HG03342 (cell line): ENCODE data around the gene CTNNA2.
"Not testable (repeated sequence)": the region's sequence is repeated elsewhere in the genome, so short reads cannot be mapped to it uniquely, and the experiment has no call there.

Source experiments
- ATAC-seq: cut with Tn5 transposase; IDR thresholded peaks from one replicate; pipeline ENCODE4 v1.9.1; 2021; ENCODE audit warnings: mild to moderate bottlenecking, moderate library complexity; ENCODE audit not compliant: unreplicated experiment

The CTNNA2 gene

DNA sequence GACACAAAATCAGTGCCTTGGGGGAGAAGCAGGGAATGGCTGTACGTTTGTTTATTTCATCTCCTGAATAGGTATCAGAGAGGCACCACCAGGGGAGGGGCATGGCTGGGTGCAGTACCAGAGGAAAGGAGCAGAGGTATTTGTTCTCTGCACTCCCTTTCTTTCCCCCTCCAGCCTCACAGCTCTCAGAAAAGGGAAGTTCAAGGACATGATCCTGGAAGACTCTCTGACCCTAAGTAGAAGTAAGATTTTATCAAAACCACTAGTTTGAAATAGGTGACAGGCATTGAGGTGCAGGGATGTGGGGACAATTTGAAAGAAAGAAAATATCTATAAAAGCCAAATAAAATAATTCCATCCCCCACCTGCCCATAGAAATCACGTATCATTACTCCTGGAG lies 655.2 kb downstream of the CTNNA2 start:
- no peak for ATAC-seq

DNA sequence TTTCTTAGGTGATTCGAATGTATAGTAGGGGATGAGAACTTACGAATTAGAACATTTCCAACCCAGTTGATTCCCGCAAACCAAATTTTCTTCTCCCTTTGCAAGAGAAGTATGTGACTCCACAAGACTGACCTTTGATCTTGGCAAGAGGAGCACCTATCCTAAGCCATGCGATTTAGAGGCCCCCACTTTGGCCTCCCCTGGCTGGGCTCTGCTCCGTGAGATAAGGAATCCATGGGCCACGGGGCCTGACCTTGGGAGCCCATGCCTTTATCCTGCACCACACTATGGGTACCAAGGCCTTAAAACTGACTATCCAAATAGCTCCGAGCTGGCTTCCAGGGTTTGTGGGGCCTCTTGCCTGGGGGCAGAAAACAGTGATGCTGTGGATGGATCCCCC lies 656.0 kb downstream of the CTNNA2 start:
- ATAC-seq: no peak

- ATAC-seq: no peak
Measured at GRCh38 chr2:80169811-80170594, 657.2 kb downstream of the CTNNA2 start.

- no peak for ATAC-seq
Measured at GRCh38 chr2:80185091-80185490, 672.2 kb downstream of the CTNNA2 start.

DNA sequence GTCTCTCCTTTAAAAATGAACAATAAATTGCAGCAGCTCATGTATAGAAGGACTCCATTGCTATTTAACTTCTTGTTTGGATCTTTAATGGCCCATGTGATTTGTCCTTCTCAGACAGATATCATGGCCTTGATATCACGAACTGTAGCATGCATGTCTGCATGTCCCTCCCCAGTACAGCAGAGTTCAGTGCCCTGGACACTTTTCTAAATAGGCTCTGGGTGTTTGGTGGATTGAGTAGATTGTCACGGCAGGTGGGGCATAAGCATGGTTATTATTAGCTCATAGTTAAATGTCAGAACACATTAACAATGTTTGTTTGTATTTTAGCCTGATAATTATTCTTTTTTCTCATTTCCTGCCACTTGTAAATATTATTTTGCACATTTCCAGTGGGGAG lies 673.4 kb downstream of the CTNNA2 start:
- ATAC-seq: no peak

DNA sequence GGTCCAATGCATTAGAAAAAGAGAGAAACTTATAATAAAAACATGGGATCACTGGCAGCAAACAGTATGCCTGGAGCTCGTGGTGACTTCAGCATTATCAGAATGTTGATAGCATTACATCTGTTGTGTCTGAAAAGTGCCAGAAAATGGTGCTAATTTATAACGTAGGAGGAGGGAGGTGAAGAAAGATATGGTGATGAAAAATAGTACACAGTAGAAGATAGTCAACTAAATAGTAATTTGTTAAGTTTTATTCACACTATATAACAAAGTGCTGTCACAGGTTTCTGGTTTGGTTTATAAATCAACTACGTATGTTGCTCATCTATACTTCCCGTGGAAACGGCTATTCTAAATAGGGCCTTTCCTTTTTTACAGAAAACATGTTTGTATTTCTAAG lies 674.3 kb downstream of the CTNNA2 start:
- no peak for ATAC-seq

DNA sequence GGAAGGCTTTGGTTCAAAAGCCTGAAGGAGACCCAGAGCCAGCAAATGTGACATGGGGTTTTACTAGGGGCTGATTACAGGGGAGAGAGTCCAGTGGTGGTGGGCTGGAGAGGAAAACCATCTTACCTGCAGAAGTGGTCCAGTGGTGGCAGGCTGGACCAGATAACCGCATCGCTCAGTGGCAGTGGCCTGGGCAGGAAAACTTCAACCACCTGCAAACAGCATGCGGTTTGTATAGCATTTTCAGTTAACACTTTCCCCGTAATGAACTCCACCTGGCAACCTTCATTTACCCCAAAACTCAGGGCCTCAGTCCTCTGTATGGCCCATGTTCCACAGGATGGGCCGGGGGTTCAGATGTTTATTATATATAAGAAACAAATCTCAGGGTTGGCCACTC lies 677.3 kb downstream of the CTNNA2 start:
- ATAC-seq: no peak

- ATAC-seq: no peak
Measured at GRCh38 chr2:80193566-80193965, 680.7 kb downstream of the CTNNA2 start.

- no peak for ATAC-seq
Measured at GRCh38 chr2:80195034-80195433, 682.2 kb downstream of the CTNNA2 start.

GRCh38 chr2:80198042-80198441 lies 685.2 kb downstream of the CTNNA2 start:
- ATAC-seq: no peak

- no peak for ATAC-seq
Measured at GRCh38 chr2:80199504-80199903, 686.7 kb downstream of the CTNNA2 start.

DNA sequence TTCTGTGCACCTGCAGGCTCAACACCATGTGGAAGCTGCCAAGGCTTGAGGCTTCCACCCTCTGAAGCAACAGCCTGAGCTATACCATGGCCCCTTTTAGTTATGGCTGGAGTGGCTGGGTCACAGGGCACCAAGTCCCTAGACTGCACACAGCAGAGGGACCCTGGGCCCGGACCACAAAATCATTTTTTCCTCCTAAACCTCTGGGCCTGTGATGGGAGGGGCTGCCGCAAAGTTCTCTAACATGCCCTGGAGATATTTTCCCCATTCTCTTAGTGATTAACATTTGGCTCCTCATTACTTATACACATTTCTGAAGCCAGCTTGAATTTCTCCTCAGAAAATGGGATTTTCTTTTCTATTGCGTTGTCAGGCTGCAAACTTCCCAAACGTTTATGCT lies 691.1 kb downstream of the CTNNA2 start:
- not testable (repeated sequence) for ATAC-seq

DNA sequence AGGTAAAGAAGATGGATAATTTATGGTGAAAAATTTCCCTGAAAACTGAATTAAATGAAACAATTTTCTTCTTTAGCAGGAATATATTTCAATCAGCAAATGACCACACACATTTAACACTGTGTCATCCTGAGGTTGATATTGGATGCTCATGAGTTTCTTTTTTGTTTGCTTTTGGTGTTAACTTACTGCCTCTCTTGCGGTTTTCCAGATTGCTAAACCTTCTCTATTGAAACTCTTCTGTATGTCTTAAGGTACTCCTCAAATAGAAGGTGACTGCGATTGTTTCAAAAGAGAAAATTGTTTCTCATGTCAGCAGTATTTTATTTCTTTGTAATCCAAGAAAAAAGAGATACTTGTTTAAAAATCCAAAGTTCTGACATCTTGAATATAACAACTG lies 692.6 kb downstream of the CTNNA2 start:
- ATAC-seq: no peak

- ATAC-seq: no peak
Measured at GRCh38 chr2:80209458-80209857, 696.6 kb downstream of the CTNNA2 start.

- ATAC-seq: no peak
Measured at GRCh38 chr2:80217446-80217845, 704.6 kb downstream of the CTNNA2 start.

DNA sequence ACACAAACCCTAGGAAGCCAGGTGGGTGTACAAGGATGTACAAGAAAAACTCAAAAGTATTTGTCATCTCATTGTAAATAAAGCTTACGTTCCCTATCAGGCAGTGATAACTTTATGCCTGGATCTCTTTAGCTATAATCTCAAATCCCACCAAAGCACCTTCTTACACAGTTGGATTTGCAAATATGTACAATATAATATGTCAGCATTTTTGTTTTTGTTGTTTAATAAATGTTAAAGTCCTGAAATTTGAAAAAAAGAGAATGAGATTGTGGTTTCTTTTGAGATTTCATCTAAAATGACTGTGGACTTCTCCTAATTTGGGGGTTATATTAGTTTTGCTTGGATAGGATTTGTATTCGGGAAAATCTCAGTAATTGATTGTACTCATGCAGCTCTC lies 709.8 kb downstream of the CTNNA2 start:
- ATAC-seq: no peak

DNA sequence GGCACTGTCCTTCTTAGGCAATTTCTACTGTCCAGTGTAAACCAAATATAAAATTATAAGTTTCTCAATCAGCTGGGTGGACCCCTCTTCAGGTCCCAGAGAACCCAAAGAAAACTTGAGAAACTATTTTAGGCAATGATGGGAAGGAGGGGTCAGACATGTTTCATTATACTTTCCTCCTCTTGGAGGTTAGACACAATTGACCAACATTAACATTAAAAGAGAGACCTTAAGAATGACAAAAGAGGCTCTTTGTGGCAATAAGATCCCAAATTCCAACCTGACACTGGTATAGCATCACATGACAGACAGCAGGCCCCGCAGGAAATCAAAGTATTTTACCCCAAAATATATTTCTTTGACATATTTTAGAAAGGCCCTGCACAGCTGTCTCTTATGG lies 718.6 kb downstream of the CTNNA2 start:
- no peak for ATAC-seq

GRCh38 chr2:80233333-80233732 lies 720.5 kb downstream of the CTNNA2 start:
- ATAC-seq: no peak

DNA sequence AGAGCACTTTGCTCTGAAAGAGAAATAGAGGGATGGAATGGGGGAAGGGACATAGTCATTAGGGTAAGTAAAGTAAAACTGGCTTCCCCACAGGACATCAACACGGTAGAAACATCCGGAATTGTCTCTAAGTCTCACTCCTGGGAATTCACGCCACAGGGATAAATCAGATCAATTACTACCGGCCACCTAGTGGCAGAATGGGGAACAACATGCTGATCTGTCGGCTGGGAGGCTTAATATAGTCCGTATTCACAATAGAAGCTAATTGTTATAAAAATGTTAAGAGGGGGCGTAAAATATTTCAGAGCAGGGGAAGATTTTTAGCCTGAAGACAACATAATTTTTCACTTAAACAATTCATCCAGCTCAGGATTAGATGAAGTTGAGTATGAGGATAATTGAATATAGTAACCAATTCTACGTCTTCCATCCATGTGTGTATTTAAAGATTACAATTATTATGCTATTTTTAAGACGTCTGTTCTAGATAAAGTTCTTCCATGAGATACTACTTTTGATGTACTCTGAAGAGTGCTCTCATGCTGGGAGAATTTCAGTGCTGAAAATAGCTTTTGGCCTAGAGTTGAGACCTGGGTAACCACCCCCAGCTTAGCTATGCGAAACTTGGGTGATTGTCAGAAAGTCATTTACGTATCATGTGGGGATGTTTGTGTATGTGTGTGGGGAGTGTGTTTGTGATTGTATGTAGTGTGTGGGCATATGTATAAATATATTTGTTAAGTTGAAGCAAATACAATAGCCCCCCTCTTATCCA lies 726.0 kb downstream of the CTNNA2 start:
- peak; percentile 64 for ATAC-seq

DNA sequence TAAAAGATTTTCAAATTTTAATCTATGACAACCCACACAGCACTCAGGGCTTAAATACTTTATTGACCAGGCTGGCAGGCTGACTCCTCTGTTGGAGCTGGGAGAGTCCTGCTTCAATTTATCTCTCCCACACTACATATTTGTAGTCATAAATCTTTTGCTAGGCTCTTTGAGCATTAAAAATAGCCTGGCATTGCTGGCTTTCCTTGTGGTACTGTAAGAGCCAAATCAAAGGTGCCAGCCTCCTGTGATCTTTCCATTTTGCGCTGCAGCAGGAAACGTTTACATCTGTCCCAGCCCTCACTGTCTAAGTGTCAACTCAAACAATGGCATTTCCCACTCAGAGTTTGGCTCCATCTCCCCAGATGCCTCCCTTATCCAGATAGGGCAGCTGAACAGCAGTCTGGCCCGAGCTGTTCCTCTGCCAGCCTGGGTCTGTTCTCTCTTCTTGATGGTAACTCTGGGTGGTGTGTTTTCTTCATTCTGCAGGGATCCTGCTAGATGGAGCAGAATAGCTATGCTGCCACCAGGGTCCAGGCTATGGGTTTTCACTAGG lies 729.6 kb downstream of the CTNNA2 start:
- no peak for ATAC-seq

- ATAC-seq: no peak
Measured at GRCh38 chr2:80244905-80245584, 732.2 kb downstream of the CTNNA2 start.
